Upper lobe of left lung (tissue), 6 donors: ENCODE results near the gene GLIS1. TPM values are rescaled to one million over a fixed set of nuclear protein-coding genes. Genes with fewer than 3 reads are reported as not detected.
"Not testable (repeated sequence)": the region's sequence is repeated elsewhere in the genome, so short reads cannot be mapped to it uniquely, and the experiment has no call there.

Experiments
- ATAC-seq, 2 donors: fragments of 200-7000 bp; cut with Tn5 transposase; one replicate each; pipeline ENCODE4 v1.9.1; 2022; ENCODE audit warnings: mild to moderate bottlenecking in 2 of 2, moderate library complexity in 2 of 2; ENCODE audit not compliant: low FRiP score in 2 of 2
- DNase-seq, 2 donors: peaks; one replicate each; pipeline ENCODE4 v3.0.0-alpha.2; 2019 to 2020
- H3K27ac ChIP-seq, 4 donors: fragments of 200-600 bp; sonication (generic); one replicate each; pipeline ENCODE4 v1.5.1; 2016 to 2019
- H3K27me3 ChIP-seq, 4 donors: fragments of 200-600 bp; sonication (generic); one replicate each; pipeline ENCODE4 v1.5.1; 2017 to 2019
- H3K36me3 ChIP-seq, 4 donors: fragments of 200-600 bp; sonication (generic); one replicate each; pipeline ENCODE4 v1.5.1; 2016 to 2019
- H3K4me1 ChIP-seq, 4 donors: fragments of 200-600 bp; sonication (generic); one replicate each; pipeline ENCODE4 v1.5.1; 2018 to 2019
- H3K4me3 ChIP-seq, 4 donors: fragments of 200-600 bp; sonication (generic); one replicate each; pipeline ENCODE4 v1.5.1; 2017 to 2019; ENCODE audit warnings: mild to moderate bottlenecking in 2 of 4, moderate library complexity in 1 of 4
- H3K9me3 ChIP-seq, 4 donors: fragments of 200-600 bp; sonication (generic); one replicate each; pipeline ENCODE4 v1.5.1; 2018 to 2019
- CTCF ChIP-seq, 6 experiments: fragments of 450-650 bp in 4 of 6; fragments of 200-600 bp in 2 of 6; sonication (generic) in 2 of 6; IDR thresholded peaks; one replicate each; pipeline ENCODE4 v1.5.1; 2016 to 2019; ENCODE audit warnings: antibody characterized with exemption in 6 of 6
- EP300 ChIP-seq, 4 donors: sonication (generic); formaldehyde crosslinking; IDR thresholded peaks; one replicate each; pipeline ENCODE4 v1.5.1; 2017; ENCODE audit warnings: antibody characterized with exemption in 4 of 4, control low read depth in 2 of 4
- POLR2A ChIP-seq, 4 donors: fragments of 450-650 bp; IDR thresholded peaks; one replicate each; pipeline ENCODE4 v1.5.1; 2016 to 2017; ENCODE audit warnings: antibody characterized with exemption in 4 of 4, mild to moderate bottlenecking in 2 of 4
- POLR2AphosphoS5 ChIP-seq, 2 donors: sonication (generic); formaldehyde crosslinking; IDR thresholded peaks; one replicate each; pipeline ENCODE4 v1.5.1; 2017; ENCODE audit warnings: antibody characterized with exemption in 2 of 2
- WGBS, 2 donors: methylation state at CpG; one replicate each; pipeline ENCODE4 v1.1.5; 2017 to 2018; 5-methylcytosine and 5-hydroxymethylcytosine counted together
- total RNA-seq, 6 donors: library from RNA; depleted of rRNA in 4 of 6; stranded (reverse); fragments of >200 nt in 4 of 6; gene quantifications; one replicate each; pipeline versions ENCODE4 v1.1.0 to v1.2.1, GENCODE V29; 2016 to 2021
- donor health status: DM: no; HTN: no; CAD: no; lungs with moderate emphysema.
- donor health status: DM: no; HTN: yes; CAD: no; lungs with severe emphysema.

Gene GLIS1
- total RNA-seq, 6 donors from 2014 or later = 0.26 to 1.0 TPM; not detected in 4

DNA sequence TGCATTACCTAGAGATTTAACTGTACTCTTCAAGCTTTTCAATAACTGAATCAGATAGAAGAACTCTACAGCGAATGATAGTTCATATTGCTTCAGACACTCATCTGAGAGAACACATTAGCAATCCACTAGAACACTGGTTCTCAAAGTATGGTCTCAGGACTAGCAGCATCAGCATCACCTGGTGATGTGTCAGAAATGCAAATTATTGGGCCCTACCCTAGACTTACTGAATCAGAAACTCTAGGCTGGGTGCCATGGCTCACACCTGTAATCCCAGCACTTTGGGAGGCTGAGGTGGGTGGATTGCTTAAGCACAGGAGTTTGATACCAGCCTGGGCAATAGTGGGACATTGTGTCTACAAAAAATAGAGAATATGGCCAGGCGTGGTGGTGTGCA is 24.9 kb upstream of the GLIS1 start:
- no peaks in the 10 kb centered on the region for H3K9me3 ChIP-seq
- 98 to 100% methylated on average over 2 of the region's 2 CpGs for WGBS, 2 donors
- no peaks in the 10 kb centered on the region for H3K36me3 ChIP-seq
- ATAC-seq (no peak), DNase-seq (no peak)
- H3K27ac ChIP-seq = no peak overlapping the region
- TF ChIP-seq CTCF (IDR thresholded peaks at IDR 0.05) = no peak
- no peak for TF ChIP-seq EP300 (IDR thresholded peaks at IDR 0.05)
- TF ChIP-seq POLR2A (IDR thresholded peaks at IDR 0.05) = no peak
- TF ChIP-seq POLR2AphosphoS5 (IDR thresholded peaks at IDR 0.05) = no peak
- no peak overlapping the region for H3K4me3 ChIP-seq
- no peaks in the 10 kb centered on the region for H3K4me1 ChIP-seq
- no peaks in the 10 kb centered on the region for H3K27me3 ChIP-seq

- Histone ChIP-seq H3K4me3 (no peak overlapping the region), H3K27me3 (no peaks in the 10 kb centered on the region), H3K36me3 (no peaks in the 10 kb centered on the region), H3K27ac (no peak overlapping the region), H3K4me1 (no peaks in the 10 kb centered on the region), H3K9me3 (no peaks in the 10 kb centered on the region)
- TF ChIP-seq POLR2A (IDR thresholded peaks at IDR 0.05) = no peak
- TF ChIP-seq CTCF (IDR thresholded peaks at IDR 0.05) = no peak
- TF ChIP-seq EP300 (IDR thresholded peaks at IDR 0.05) = no peak
- TF ChIP-seq POLR2AphosphoS5 (IDR thresholded peaks at IDR 0.05) = no peak
- 89 to 91% methylated on average over 4 of the region's 4 CpGs for WGBS, 2 donors
- ATAC-seq (no peak), DNase-seq (no peak)
Measured at GRCh38 chr1:53763461-53763860, 24.5 kb upstream of the GLIS1 start.

DNA sequence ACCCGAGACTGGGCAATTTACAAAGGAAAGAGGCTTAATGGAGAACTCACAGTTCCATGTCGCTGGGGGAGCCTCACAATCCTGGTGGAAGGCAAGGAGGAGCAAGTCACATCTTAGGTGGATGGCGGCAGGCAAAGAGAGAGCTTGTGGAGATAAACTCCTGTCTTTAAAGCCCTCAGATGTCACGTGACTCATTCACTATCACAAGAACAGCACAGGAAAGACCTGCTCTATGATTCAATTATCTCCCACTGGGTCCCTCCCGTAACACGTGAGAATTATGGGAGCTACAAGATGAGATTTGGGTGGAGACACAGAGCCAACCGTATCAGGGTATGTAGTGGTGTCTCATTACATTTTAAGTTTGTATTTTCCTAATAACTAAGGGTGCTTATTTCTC is 21.5 kb upstream of the GLIS1 start:
- not testable (repeated sequence) for H3K27ac ChIP-seq, ATAC-seq, H3K27me3 ChIP-seq, H3K4me3 ChIP-seq, H3K4me1 ChIP-seq, H3K36me3 ChIP-seq, DNase-seq, H3K9me3 ChIP-seq
- 82 to 90% methylated on average over 7 of the region's 7 CpGs for WGBS, 2 donors

- DNase-seq (no peak), ATAC-seq (no peak)
- TF ChIP-seq POLR2AphosphoS5 (IDR thresholded peaks at IDR 0.05) (no peak), EP300 (IDR thresholded peaks at IDR 0.05) (no peak), CTCF (IDR thresholded peaks at IDR 0.05) (no peak)
Measured at GRCh38 chr1:53755874-53756273, 16.9 kb upstream of the GLIS1 start.

GRCh38 chr1:53754484-53755312 is 15.7 kb upstream of the GLIS1 start:
- no peak overlapping the region for H3K27ac ChIP-seq
- DNase-seq (no peak), ATAC-seq (peak in 1 of 2 donors; percentile 57)
- peak in 5 of 6 experiments; percentile 26 to 48 (median 40) for TF ChIP-seq CTCF (IDR thresholded peaks at IDR 0.05)
- no peak for TF ChIP-seq EP300 (IDR thresholded peaks at IDR 0.05)
- WGBS, 2 donors = 54 to 56% methylated on average over 6 of the region's 6 CpGs
- H3K4me1 ChIP-seq = no peaks in the 10 kb centered on the region
- no peaks in the 10 kb centered on the region for H3K36me3 ChIP-seq
- H3K9me3 ChIP-seq = no peaks in the 10 kb centered on the region
- no peak overlapping the region for H3K4me3 ChIP-seq
- H3K27me3 ChIP-seq = no peaks in the 10 kb centered on the region

More at GRCh38 chr1:53755874-53756273, 16.9 kb upstream of the GLIS1 start:
- Histone ChIP-seq H3K9me3 (no peaks in the 10 kb centered on the region), H3K4me3 (no peak overlapping the region), H3K36me3 (no peaks in the 10 kb centered on the region), H3K4me1 (no peaks in the 10 kb centered on the region), H3K27ac (no peak overlapping the region), H3K27me3 (no peaks in the 10 kb centered on the region)
- 81 to 86% methylated on average over 5 of the region's 5 CpGs for WGBS, 2 donors
